ENCODE measurements around the gene GTPBP8.

DNA sequence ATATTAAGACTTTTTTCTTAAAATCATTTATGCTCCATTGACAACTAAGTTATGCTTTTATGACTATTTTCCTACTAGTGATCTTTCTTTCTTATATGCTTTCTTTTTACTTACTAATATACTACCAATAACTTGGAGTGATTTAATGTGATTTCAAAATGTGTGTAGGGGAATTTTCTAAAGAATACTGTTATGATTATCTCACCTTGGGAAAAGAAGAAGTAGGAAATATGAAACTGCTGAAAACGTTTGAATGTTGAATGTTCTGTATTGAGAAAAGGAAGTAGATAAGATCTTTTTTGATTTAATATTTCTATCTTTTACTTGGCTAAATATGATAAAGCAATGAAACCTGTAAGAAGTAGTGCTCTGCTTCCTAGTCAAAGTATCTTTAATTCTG, 8.1 kb upstream of the GTPBP8 start:
- TF ChIP-seq, protein P1, sequence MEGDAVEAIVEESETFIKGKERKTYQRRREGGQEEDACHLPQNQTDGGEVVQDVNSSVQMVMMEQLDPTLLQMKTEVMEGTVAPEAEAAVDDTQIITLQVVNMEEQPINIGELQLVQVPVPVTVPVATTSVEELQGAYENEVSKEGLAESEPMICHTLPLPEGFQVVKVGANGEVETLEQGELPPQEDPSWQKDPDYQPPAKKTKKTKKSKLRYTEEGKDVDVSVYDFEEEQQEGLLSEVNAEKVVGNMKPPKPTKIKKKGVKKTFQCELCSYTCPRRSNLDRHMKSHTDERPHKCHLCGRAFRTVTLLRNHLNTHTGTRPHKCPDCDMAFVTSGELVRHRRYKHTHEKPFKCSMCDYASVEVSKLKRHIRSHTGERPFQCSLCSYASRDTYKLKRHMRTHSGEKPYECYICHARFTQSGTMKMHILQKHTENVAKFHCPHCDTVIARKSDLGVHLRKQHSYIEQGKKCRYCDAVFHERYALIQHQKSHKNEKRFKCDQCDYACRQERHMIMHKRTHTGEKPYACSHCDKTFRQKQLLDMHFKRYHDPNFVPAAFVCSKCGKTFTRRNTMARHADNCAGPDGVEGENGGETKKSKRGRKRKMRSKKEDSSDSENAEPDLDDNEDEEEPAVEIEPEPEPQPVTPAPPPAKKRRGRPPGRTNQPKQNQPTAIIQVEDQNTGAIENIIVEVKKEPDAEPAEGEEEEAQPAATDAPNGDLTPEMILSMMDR (IDR thresholded peaks at IDR 0.05) = no peak
- TF ChIP-seq POLR2AphosphoS5 (IDR thresholded peaks at IDR 0.05) (no peak), EP300 (IDR thresholded peaks at IDR 0.05) (no peak), POLR2A (IDR thresholded peaks at IDR 0.05) (no peak)
